H1 (cell line): ENCODE measurements around the gene FERMT1. TPM values are rescaled to one million over a fixed set of nuclear protein-coding genes. Genes with fewer than 3 reads are reported as not detected.

Experiments
- CTCF ChIA-PET: fragments of 300-600 bp; sonication (Branson Sonifier 250); formaldehyde crosslinking; loops from one replicate; lab custom pipeline; 2021; ENCODE audit not compliant: partially characterized antibody; lab: Charles Lee
- POLR2A ChIA-PET: fragments of 300-600 bp; sonication (Branson Sonifier 250); formaldehyde crosslinking; loops from one replicate; lab custom pipeline; 2021; ENCODE audit warnings: inconsistent platforms; ENCODE audit not compliant: partially characterized antibody; lab: Charles Lee
- DNase-seq, 2 experiments: peaks; one replicate each; pipeline versions ENCODE4 v3.0.0 to v3.0.0-alpha.2; 2010 to 2022; ENCODE audit warnings: low spot score in 2 of 2, low read depth in 1 of 2, mixed read lengths in 1 of 2
- FAIRE-seq: peaks from 2 replicates; lab custom pipeline; 2011; peaks lifted over from hg19 to GRCh38; lab: Jason Lieb, UNC
- H2AFZ ChIP-seq: 2 replicates; pipeline ENCODE4 v1.8.1; 2012; ENCODE audit warnings: low read length, inconsistent platforms
- H2AK5ac ChIP-seq: 2 replicates; pipeline ENCODE4 v1.6.1; 2013; ENCODE audit warnings: low read depth, low read length
- H2BK120ac ChIP-seq: replicated peaks from 2 replicates; pipeline ENCODE3; 2013; ENCODE audit warnings: low read depth, low read length, inconsistent platforms
- H2BK12ac ChIP-seq: 2 replicates; pipeline ENCODE4 v1.6.1; 2013; ENCODE audit warnings: low read depth, low read length
- H2BK15ac ChIP-seq: 2 replicates; pipeline ENCODE4 v1.6.1; 2013; ENCODE audit warnings: low read length
- H2BK20ac ChIP-seq: 2 replicates; pipeline ENCODE4 v1.6.1; 2013; ENCODE audit warnings: low read length
- H2BK5ac ChIP-seq: 2 replicates; pipeline ENCODE4 v1.6.1; 2013; ENCODE audit warnings: low read depth, low read length
- H3K14ac ChIP-seq: 2 replicates; pipeline ENCODE4 v1.6.1; 2013; ENCODE audit warnings: inconsistent platforms; ENCODE audit not compliant: insufficient read length
- H3K18ac ChIP-seq: 2 replicates; pipeline ENCODE4 v1.6.1; 2013; ENCODE audit warnings: low read length; ENCODE audit errors: extremely low read depth
- H3K23ac ChIP-seq: 2 replicates; pipeline ENCODE4 v1.6.1; 2013; ENCODE audit warnings: inconsistent platforms; ENCODE audit not compliant: insufficient read length
- H3K23me2 ChIP-seq: 2 replicates; pipeline ENCODE4 v1.6.1; 2013; ENCODE audit warnings: low read depth, low read length
- H3K27ac ChIP-seq: 2 replicates; pipeline ENCODE4 v1.6.1; 2011; ENCODE audit warnings: low read depth, low read length, inconsistent platforms
- H3K27me3 ChIP-seq, 4 experiments: replicated peaks in 1 of 4; 1 replicate in 1 of 4; 2 replicates in 3 of 4; pipeline versions ENCODE4 v1.6.1 to v1.8.1; 2011 to 2013; ENCODE audit warnings: low read length in 3 of 4, mild to moderate bottlenecking in 3 of 4, inconsistent platforms in 2 of 4, mixed read lengths in 2 of 4, moderate library complexity in 1 of 4; ENCODE audit not compliant: control insufficient read depth in 3 of 4, insufficient read depth in 3 of 4; ENCODE audit errors: extremely low read depth in 1 of 4
- H3K36me3 ChIP-seq, 4 experiments: 2 replicates each; pipeline versions ENCODE4 v1.6.1 to v1.8.1; 2011 to 2013; ENCODE audit warnings: mild to moderate bottlenecking in 4 of 4, low read length in 3 of 4, moderate library complexity in 2 of 4, control low read depth in 1 of 4, inconsistent platforms in 1 of 4; ENCODE audit not compliant: insufficient read depth in 4 of 4, control insufficient read depth in 2 of 4
- H3K4ac ChIP-seq: replicated peaks from 2 replicates; pipeline ENCODE3; 2013; ENCODE audit warnings: low read length, low read depth, mixed read lengths, inconsistent platforms; ENCODE audit not compliant: insufficient read length
- H3K4me1 ChIP-seq, 4 experiments: replicated peaks in 1 of 4; 1 replicate in 1 of 4; 2 replicates in 3 of 4; pipeline versions ENCODE4 v1.6.1 to v1.8.1; 2011 to 2013; ENCODE audit warnings: low read length in 3 of 4, inconsistent platforms in 2 of 4, mixed read lengths in 1 of 4; ENCODE audit not compliant: insufficient read depth in 4 of 4, control insufficient read depth in 3 of 4
- H3K4me2 ChIP-seq, 2 experiments: 2 replicates each; pipeline versions ENCODE4 v1.6.1 to v1.8.1; 2011 to 2013; ENCODE audit warnings: low read depth in 2 of 2, low read length in 2 of 2, control low read depth in 1 of 2, inconsistent platforms in 1 of 2, mild to moderate bottlenecking in 1 of 2; ENCODE audit not compliant: insufficient read depth in 1 of 2
- H3K4me3 ChIP-seq, 4 experiments: fragments of 200-600, 300-600 bp in 1 of 4; sonication (generic), shearing (Covaris generic), sonication (Bioruptor Twin) in 1 of 4; 2 replicates each; pipeline versions ENCODE4 v1.5.1 to v1.8.1; 2011 to 2016; ENCODE audit warnings: low read length in 4 of 4, low read depth in 3 of 4, control low read depth in 2 of 4, inconsistent platforms in 2 of 4, mild to moderate bottlenecking in 2 of 4, mixed read lengths in 1 of 4, moderate library complexity in 1 of 4; ENCODE audit not compliant: insufficient read depth in 2 of 4; ENCODE audit errors: extremely low read depth in 1 of 4
- H3K56ac ChIP-seq: replicated peaks from 2 replicates; pipeline ENCODE3; 2013; ENCODE audit warnings: low read depth, mild to moderate bottlenecking, mixed read lengths, low read length, inconsistent platforms; ENCODE audit not compliant: insufficient read length
- H3K79me1 ChIP-seq: 2 replicates; pipeline ENCODE4 v1.6.1; 2013; ENCODE audit warnings: low read depth, low read length, control low read depth
- H3K79me2 ChIP-seq, 2 experiments: 2 replicates each; pipeline versions ENCODE4 v1.6.1 to v1.8.1; 2012 to 2013; ENCODE audit warnings: low read length in 2 of 2, mild to moderate bottlenecking in 2 of 2, inconsistent platforms in 1 of 2; ENCODE audit not compliant: insufficient read depth in 2 of 2, control insufficient read depth in 1 of 2
- H3K9ac ChIP-seq, 4 experiments: replicated peaks in 1 of 4; 1 replicate in 1 of 4; 2 replicates in 3 of 4; pipeline versions ENCODE4 v1.6.1 to v1.8.1; 2011 to 2013; ENCODE audit warnings: low read depth in 3 of 4, low read length in 3 of 4, control low read depth in 2 of 4, mild to moderate bottlenecking in 2 of 4, moderate library complexity in 2 of 4, inconsistent platforms in 1 of 4; ENCODE audit errors: extremely low read depth in 1 of 4
- H3K9me3 ChIP-seq, 2 experiments: 2 replicates each; pipeline versions ENCODE4 v1.6.1 to v1.8.1; 2012 to 2013; ENCODE audit warnings: mild to moderate bottlenecking in 2 of 2, moderate library complexity in 2 of 2, control low read depth in 1 of 2, inconsistent platforms in 1 of 2, low read depth in 1 of 2, low read length in 1 of 2, mixed read lengths in 1 of 2; ENCODE audit not compliant: insufficient read depth in 2 of 2
- H4K20me1 ChIP-seq, 2 experiments: replicated peaks in 1 of 2; 2 replicates each; pipeline versions ENCODE3 to v1.8.1; 2011 to 2013; ENCODE audit warnings: inconsistent platforms in 2 of 2, low read length in 2 of 2, mild to moderate bottlenecking in 1 of 2; ENCODE audit not compliant: insufficient read depth in 2 of 2, control insufficient read depth in 1 of 2
- H4K5ac ChIP-seq: 2 replicates; pipeline ENCODE4 v1.6.1; 2013; ENCODE audit warnings: low read length, low read depth, mixed read lengths, inconsistent platforms; ENCODE audit not compliant: insufficient read length
- H4K8ac ChIP-seq: 2 replicates; pipeline ENCODE4 v1.8.0; 2013; ENCODE audit warnings: mild to moderate bottlenecking, moderate library complexity, low read length, inconsistent platforms; ENCODE audit not compliant: insufficient read depth; ENCODE audit errors: extremely low read depth
- H4K91ac ChIP-seq: replicated peaks from 2 replicates; pipeline ENCODE3; 2013; ENCODE audit warnings: low read length, mixed read lengths, inconsistent platforms; ENCODE audit not compliant: insufficient read length
- CTBP2 ChIP-seq: IDR thresholded peaks from 2 replicates; pipeline ENCODE4 v1.7.0; 2011; ENCODE audit warnings: borderline replicate concordance, mild to moderate bottlenecking, moderate library complexity, mixed read lengths, low read length; ENCODE audit not compliant: insufficient read depth, insufficient read length
- CTCF ChIP-seq, 3 experiments: IDR thresholded peaks; 1 replicate in 2 of 3; 2 replicates in 1 of 3; pipeline versions ENCODE4 v1.5.1 to v1.6.1; 2011; ENCODE audit warnings: low read length in 3 of 3, mild to moderate bottlenecking in 3 of 3, inconsistent platforms in 2 of 3, low read depth in 1 of 3, moderate library complexity in 1 of 3; ENCODE audit not compliant: insufficient read depth in 1 of 3; ENCODE audit errors: control extremely low read depth in 1 of 3
- RAD21 ChIP-seq, 2 experiments: IDR thresholded peaks in 1 of 2; conservative IDR thresholded peaks in 1 of 2; 2 replicates each; pipeline ENCODE4 v1.6.1; 2011; ENCODE audit warnings: low read depth in 2 of 2, low read length in 2 of 2, improper control_type of control experiment in 1 of 2, inconsistent platforms in 1 of 2, mild to moderate bottlenecking in 1 of 2, moderate library complexity in 1 of 2
- polyA plus RNA-seq, 7 experiments: library from polyadenylated mRNA; depleted of rRNA in 3 of 7; stranded (reverse) in 5 of 7; unstranded in 2 of 7; fragments of >200 nt in 5 of 7; fragments of 200-250 nt in 2 of 7; gene quantifications; 1 replicate in 5 of 7; 2 replicates in 1 of 7; 4 replicates in 1 of 7; pipeline versions ENCODE4 v1.2.1 to v1.2.3, GENCODE V29; 2011 to 2013; ENCODE audit warnings: missing spikeins in 2 of 7, mixed read lengths in 2 of 7
- total RNA-seq: library from RNA; stranded (reverse); fragmentation: NEBNext Ultra II Directional; extraction: Animal tissue kit (Norgen Biotek cat#: 25700); gene quantifications from 2 replicates; pipeline ENCODE4 v1.2.1, GENCODE V29; 2021

The FERMT1 gene
- total and polyA plus RNA-seq, 2 of the 8 experiments (the other 6 are each of a cell fraction or from before 2014, with no cell fraction given) = 4.2 to 17.8 TPM

- Histone ChIP-seq H2BK120ac (no peak overlapping the region), H3K4me1 (no peaks in the 10 kb centered on the region), H4K20me1 (no peaks in the 10 kb centered on the region), H2BK15ac (no peak overlapping the region), H2BK12ac (no peak overlapping the region), H2BK20ac (no peak overlapping the region), H3K27ac (no peak overlapping the region), H4K91ac (no peak overlapping the region), H3K9ac (no peak overlapping the region), H3K23me2 (no peaks in the 10 kb centered on the region), H2AFZ (no peak overlapping the region), H3K4me3 (no peak overlapping the region), H3K36me3 (no peaks in the 10 kb centered on the region), H3K27me3 (no peaks in the 10 kb centered on the region), H3K18ac (no peak overlapping the region), H4K5ac (no peak overlapping the region), H3K4me2 (no peak overlapping the region), H3K56ac (no peak overlapping the region), H3K9me3 (peaks cover 0 to 19% of the 10 kb centered on the region in 2 experiments; a peak in 2 of 4 replicates), H2AK5ac (no peak overlapping the region), H3K14ac (no peak overlapping the region), H2BK5ac (no peak overlapping the region), H3K23ac (no peak overlapping the region), H4K8ac (no peak overlapping the region), H3K4ac (no peak overlapping the region), H3K79me2 (no peaks in the 10 kb centered on the region), H3K79me1 (no peaks in the 10 kb centered on the region)
- TF ChIP-seq CTCF (IDR thresholded peaks at IDR 0.05; ENCODE audit: control extremely low read depth in 1 of 3, insufficient read depth in 1 of 3, low read depth in 1 of 3, low read length in 3 of 3) (peak in 2 of 3 experiments; percentile 5 to 20; a peak in 2 of 4 replicates), CTBP2 (no peak), RAD21 (IDR thresholded peaks at IDR 0.05 in 1 of 2, conservative IDR thresholded peaks at IDR 0.05 in 1 of 2; ENCODE audit: low read depth in 2 of 2, low read length in 2 of 2) (peak; percentile 45 to 58)
- POLR2A ChIA-PET = no interaction called here
- FAIRE-seq = no peak
- DNase-seq = no peak
- CTCF ChIA-PET = interaction anchor here (0.8 to 1.7 kb wide), 8 partner anchors 9 to 595 kb away, joined by 3 to 4 read pairs (median 3); no protein-coding TSS in a partner anchor
Measured at GRCh38 chr20:6169251-6169650, 46.4 kb upstream of the FERMT1 start.
